Activated naive CD4-positive, alpha-beta T cell treated with Interleukin-2 at 50 U/mL for 16 hours (primary cell): Measurements from ENCODE around the gene SLC4A11.
"Not testable (repeated sequence)": the region's sequence is repeated elsewhere in the genome, so short reads cannot be mapped to it uniquely, and the experiment has no call there.

Experiments used
- DNase-seq: peaks from one replicate; pipeline ENCODE4 v3.0.0-alpha.2; 2020

SLC4A11 gene

GRCh38 chr20:3227506-3227905 is 11.5 kb downstream of the SLC4A11 start:
- DNase-seq: no peak

DNA sequence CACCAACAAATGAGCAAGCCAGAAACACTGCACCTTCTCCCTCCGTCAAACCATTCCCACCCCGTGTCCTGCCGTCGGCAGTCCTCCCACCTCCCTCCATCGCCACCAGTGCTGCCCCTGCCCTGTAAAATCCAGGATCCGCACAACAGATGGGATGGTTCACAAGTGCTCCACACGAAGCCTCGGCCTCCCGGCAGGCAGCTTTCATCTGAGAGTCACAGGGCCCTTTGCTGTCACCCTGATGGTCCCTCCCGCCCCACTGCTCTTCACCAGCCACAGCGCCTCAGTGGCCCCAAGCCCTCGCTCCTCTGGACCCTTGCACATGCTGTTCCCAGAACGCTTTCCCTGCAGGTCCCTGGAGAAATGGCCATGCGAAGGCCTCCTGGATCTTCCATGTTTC is 12.1 kb downstream of the SLC4A11 start:
- DNase-seq: no peak

- DNase-seq: no peak
These were observed 12.9 kb downstream of the SLC4A11 start for GRCh38 chr20:3226093-3226492.

DNA sequence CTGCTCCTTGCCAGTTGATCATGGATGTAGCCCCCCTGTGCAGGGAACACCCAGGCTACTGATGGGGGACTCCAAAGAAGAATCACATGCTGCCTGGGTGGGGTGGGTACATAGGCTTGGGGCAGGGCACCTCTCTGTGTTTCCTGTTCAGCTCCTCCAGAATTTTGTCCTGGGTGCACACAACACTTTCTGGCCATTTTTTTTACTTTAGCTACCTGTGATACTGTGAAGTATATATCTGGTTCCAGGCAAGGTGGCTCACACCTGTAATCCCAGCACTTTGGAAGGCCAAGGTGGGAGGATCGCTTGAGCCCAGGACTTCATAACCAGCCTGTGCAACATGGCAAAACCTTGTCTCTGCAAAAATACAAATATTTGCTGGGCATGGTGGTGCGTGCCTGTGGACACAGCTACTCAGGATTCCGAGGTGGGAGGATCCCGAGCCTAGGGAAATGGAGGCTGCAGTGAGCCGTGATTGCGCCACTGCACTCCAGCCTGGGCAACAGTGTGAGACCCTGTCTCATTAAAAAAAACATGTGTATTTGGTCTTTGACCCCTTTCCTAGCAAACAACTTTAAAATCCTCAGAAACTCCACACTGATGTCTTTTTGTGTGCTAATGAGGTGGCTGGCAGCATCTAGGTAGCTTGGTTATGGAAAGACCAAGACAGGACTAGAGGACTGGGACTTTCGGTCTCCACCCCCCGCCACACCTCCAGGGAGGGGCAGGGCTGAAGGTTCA is 14.1 kb downstream of the SLC4A11 start:
- no peak for DNase-seq

DNA sequence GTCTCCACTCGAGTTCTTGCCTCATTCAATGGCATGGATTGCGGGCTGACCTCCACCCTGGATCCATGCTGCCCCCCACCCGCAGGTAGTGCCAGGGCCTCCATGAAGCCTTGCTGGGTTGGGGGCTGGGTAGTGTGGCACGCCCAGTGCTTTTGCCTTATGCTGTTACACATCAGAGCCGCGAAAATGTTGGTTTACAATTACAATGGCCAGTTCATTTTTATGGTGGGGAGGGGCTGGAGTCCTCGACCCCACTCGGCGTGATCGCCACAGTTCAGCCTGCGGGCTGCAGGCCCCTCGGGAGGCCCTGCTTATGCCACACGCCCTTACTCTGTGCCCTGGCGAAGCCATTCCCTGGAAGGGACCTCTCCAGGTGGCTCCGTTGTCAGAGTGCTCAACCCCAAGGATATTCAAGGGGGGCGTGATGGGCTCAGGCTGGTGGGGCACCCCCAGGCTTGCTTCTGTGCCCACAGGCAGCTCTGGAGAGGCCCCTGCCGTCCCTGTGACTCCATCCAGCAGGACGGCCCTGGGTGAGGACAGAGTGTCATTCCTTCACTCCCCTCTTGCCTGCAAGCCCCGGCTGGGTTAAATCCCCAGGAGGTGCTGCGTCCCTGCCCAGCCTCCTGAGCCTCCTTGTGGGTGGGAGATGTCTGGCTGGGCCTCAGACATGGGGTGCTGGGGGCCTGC is 14.9 kb downstream of the SLC4A11 start:
- DNase-seq: no peak

- no peak for DNase-seq
These were observed 15.4 kb downstream of the SLC4A11 start for GRCh38 chr20:3223651-3223993.

DNA sequence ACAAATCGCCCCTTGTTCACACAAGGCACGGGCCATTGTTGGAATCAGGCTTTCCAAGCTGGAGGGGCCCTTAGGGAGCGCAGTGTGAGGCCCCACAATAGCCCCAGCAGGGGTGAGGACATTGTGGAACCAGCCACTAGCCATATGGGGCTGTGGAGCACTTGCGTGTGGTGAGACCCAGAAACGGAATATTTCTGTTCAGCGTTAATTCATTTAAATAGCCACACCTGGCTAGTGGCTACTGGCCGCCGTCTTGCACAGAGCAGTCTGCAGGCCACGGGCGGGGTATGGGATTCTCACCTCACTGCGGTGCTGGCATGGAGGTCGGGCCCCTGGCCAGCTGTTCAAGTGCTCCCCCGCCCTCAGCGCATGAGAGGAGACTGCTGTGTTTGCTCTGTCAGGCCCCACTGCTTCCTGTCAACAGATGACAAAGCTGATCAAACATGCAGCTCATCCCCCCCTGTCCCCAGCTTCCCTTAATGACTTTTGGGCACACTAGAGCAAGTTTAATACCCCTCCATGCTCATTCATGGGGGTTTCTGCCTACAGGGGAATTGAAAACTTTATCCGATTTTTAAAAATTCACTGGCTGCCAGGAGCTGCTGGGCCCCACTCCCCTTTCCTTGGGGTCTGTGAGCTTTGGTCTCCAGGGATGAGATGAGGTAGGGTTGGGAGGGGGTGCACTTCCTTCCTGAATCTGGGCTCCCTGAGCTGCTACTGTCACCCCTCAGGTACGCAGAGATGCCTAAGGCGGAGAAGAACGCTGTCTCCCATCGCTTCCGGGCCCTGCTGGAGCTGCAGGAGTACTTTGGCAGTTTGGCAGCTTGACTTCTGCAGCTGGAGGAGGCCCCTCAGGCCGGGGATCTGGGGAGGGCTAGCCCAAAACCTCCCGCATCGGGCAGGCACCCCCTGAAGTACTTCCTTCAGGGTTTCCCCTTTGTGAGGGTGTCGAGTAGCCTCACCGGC is 16.1 kb downstream of the SLC4A11 start:
- no peak for DNase-seq

- DNase-seq: no peak
These were observed 17.4 kb downstream of the SLC4A11 start for GRCh38 chr20:3221398-3222226.

DNA sequence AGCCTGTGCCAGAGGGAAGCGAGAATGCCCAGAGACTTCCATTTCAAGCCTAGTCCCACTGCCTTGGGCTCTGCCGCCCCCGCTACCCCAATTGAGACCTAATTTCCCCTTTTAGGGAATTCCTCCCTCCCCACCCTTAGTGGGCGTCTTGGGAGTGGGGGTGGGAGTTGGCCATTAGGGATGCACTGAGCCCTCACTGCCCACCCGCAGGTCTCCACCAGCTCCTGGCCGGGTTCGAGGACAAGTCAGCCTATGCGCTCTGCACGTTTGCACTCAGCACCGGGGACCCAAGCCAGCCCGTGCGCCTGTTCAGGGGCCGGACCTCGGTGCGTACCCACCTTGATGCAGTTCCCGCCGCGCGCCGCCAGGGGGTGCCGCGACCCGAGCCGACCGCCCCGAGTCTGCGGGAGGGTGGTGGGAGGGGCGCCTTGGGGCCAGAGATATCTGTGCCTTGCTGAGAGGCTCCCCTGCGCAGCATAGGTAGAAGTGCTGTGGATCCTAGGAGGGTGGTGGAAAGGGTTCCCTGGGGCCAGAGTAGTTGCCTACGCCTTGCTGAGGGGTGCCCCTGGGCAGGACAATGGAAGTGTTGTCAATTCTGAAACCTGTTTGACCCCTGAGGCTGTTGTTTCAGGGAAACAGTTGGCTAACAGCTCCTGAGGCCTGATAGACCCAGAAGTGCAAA is 20.5 kb downstream of the SLC4A11 start:
- DNase-seq: peak; percentile 81

DNA sequence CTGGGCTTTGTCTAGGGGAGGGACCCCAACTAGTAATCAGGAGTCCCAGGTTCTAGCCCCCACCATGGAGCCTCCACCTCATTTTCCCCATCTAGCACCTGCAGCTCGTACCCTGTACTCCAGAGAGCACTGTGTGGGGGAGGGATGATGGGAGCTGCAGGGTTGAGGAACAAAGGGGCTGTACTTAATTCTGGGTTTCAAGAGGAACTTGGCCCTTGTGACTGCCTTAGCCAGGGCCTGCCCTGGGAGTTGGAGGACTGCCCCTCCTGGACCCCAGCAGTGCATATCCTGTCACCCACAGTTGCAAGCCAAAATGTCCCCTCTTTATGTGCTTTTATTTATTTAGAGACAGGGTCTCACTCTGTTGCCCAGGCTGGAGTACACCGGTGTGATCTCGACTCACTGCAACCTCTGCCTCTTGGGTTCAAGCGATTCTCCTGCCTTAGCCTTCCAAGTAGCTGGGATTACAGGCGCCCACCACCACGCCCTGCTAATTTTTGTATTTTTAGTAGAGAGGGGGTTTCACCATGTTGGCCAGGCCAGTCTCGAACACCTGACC is 23.6 kb downstream of the SLC4A11 start:
- not testable (repeated sequence) for DNase-seq

DNA sequence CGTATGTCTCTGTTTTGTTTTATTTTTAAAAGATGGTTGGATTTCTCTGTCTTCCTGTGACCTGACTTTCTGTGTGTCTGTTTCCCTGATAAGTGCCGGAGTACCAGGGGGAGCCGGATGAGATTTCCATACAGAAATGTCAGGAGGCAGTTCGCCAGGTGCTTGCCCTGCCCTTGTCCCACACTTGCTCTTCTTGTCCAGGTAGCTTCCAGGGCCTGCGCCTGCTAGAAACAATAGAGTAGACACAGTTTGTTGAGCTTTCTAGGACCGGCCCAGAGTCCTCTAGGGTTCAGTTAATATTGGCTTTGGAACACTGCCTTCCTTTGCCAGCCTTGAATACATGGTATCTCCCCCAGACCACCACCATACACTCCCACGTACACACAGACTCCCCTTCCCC is 25.8 kb downstream of the SLC4A11 start:
- no peak for DNase-seq

DNA sequence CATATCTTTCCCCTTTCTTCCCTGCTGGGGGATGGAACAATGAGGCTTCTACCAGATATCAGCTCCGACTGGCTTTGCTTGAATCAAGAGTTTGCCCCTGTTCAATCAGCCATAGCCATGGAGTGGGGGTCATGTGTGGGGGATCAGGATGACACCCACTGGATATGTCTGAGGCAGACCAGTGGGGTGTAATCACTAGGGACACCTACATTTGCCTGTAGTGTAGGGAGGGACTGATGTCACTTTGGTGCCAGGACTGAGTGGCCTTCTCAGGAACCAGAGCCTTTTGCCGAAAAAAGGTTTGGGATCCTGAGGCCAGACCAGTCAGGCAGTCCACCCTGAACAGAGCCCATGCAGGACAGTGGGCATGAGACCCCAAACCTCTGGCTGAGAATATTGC is 28.6 kb downstream of the SLC4A11 start:
- DNase-seq: no peak

DNA sequence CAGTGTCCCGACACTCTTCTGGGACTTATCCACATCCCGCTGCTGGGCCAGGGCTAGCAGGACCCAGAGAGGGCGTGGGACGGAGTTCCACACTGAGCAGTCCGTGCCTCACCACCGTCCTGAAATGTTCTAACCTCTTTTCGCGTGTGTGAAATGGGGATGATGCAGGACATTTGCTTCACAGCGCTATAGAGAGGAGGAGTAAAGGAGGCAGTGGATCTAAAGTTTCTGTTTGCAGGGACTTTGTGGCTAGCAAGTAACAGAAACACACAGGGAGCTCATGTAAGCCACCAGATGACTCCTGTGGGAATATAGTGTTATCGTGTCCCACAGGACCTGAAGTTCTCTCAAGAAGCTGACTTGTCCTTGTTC is 29.1 kb downstream of the SLC4A11 start:
- peak; percentile 12 for DNase-seq

DNA sequence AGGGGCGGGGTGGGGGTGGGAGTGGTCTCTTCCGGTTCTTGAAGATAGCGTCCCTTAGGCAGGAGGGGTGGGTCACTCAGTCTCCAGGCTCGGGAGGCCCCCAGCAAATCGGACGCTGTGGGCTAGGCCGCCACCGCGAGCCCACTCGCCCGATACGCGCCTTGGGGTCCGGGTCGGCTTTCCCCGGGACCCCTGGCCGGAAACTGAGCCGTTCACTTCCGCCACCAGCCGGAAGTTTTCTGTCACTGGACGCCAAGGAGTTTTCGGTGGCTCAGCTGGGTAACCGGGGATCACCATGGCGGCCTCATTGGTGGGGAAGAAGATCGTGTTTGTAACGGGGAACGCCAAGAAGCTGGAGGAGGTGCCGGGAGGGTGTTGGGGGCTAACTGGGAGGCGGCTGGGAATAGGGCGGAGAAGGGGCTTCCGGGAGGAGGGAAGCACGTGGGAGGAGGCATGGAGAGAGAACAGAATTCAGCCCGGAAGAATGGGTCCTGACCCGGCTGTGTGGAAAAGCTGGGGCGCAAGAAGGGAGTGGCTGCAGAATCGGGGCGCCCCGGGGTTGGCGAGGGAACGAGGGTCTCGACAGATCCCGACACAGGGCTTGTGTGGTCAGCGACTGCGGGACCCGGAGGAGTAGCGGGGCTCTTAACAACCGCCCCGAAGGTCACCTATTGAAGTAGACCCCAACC is 29.6 kb downstream of the SLC4A11 start, which contains the start of gene ITPA:
TSS of gene ITPA (plus strand) at position 242 of the 689 bp plus-strand sequence. CDS start at position 296, 54 bp downstream.
- DNase-seq: peak; percentile 68

- DNase-seq: no peak
These were observed 30.2 kb downstream of the SLC4A11 start for GRCh38 chr20:3208786-3209256.

DNA sequence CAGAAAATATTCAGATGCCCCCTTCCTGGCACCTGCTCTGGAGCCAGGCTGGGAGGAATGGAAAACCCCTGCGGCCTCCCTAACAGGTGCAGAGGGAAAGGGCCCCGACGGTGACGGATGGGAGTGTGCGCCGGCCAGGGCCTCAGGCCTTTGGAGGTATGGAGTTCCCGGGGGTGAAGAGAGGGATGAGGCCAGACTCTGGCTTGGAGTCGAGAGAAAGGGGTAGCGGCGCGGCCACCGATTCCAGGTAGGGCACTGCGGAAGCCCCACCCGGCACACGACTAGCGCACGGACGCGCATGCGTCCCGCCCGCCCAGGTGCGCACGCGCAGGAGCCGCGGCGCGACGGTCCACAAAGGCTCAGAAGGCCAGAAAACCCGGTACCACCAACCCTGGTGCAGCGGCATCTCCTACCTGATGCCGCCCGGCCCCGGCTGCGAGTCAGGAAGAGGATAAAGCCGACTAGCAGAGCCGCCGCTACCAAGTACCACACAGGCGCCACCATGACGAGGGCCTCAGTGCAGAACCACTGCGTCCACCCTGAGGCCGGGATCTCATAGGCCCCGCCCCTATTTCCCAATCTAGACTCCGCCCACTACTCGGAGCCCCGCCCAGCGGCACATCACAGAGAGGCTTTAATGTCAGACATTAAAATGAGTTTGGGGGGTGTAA is 34.7 kb downstream of the SLC4A11 start, which contains the start of gene DDRGK1:
TSS of gene DDRGK1 (minus strand) at position 559 of the 671 bp plus-strand sequence. CDS start at position 504, 55 bp downstream.
- DNase-seq: peak; percentile 93

DNA sequence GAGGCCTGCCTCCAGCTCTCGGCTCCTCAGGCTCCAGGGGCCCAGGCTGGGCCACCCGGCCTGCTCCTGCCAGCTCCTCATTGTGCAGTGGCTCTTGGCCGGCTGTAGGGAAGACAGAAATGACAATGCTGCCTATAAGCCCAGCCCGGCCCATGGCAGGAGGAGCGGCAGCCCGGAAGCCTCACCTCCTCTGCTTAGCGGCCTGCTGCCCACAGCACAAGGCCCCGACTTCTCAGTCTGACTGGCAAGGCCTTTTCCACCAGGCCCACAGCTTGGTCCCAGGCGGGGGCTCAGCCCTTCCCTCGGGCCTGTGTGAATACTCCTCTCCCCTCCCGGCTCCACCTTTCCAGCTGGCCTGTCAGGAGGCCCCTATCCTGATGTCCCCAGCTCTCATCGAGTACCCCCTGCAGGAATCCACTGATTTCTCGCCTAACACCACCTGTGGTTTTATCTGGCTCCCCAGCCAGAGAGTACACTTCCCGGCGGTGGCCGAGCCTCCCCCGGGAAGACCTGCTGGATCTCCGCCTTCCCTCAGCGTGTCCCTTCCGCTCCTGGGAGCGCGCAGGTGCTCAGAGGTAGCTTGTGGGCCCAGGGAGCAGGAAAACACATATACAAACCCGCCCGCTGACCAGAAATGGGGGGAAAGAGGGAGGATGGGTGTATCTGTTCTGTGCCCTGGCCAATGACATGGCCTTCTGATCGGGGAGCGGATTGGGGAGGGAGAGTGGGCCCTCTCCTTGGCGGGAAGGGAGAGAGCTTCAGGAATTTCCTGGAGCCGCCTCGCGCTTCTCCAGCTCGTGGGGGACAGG is 35.5 kb downstream of the SLC4A11 start:
- DNase-seq: peak; percentile 50

DNA sequence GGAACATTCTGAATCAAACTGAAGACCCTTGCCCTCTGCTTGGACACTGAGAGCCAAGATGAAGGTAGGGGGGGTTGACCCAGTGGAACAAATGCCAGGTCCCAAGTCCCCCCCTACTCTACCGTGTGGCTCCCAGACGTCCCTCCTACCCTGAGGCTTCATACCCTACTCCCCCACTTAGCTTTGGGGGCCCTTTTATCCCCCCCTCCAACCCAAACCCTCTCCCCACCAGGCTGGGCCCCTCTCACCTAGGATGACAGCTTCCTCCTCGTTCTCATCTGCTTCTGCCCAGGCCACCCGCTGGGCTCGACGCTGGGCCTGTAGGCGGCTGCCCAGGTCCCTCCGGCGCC is 36.0 kb downstream of the SLC4A11 start:
- DNase-seq: no peak
